Effector memory CD8-positive, alpha-beta T cell (primary cell): Measurements from ENCODE around the gene DTHD1.

Source experiments
- ATAC-seq: fragments of 150-1000 bp; cut with Tn5 transposase; replicated peaks from 2 replicates; pipeline ENCODE4 v1.10.0; 2021; ENCODE audit warnings: mild to moderate bottlenecking, moderate library complexity
- DNase-seq, 3 experiments: peaks; one replicate each; pipeline ENCODE4 v3.0.0; 2021
- H3K27ac Mint-ChIP-seq, 2 donors: one replicate each; pipeline ENCODE4 v1.8.0; 2022; ENCODE audit warnings: mild to moderate bottlenecking in 2 of 2, mixed read lengths in 2 of 2, moderate library complexity in 2 of 2
- H3K27me3 Mint-ChIP-seq, 2 donors: one replicate each; pipeline ENCODE4 v1.8.0; 2022; ENCODE audit warnings: mixed read lengths in 2 of 2
- H3K36me3 Mint-ChIP-seq: one replicate; pipeline ENCODE4 v1.8.0; 2022; ENCODE audit warnings: mild to moderate bottlenecking, moderate library complexity, mixed read lengths; ENCODE audit not compliant: insufficient read depth
- H3K4me1 Mint-ChIP-seq, 2 donors: one replicate each; pipeline ENCODE4 v1.8.0; 2022; ENCODE audit warnings: low read depth in 2 of 2, mixed read lengths in 2 of 2
- H3K4me3 Mint-ChIP-seq, 2 donors: one replicate each; pipeline ENCODE4 v1.8.0; 2022; ENCODE audit warnings: mild to moderate bottlenecking in 2 of 2, mixed read lengths in 2 of 2, moderate library complexity in 2 of 2
- H3K9me3 Mint-ChIP-seq, 2 donors: one replicate each; pipeline ENCODE4 v1.8.0; 2022; ENCODE audit warnings: mixed read lengths in 2 of 2

Gene DTHD1

GRCh38 chr4:36310793-36311192 lies 29.4 kb downstream of the DTHD1 start:
- Mint-ChIP-seq H3K4me1 (peaks cover 19 to 43% of the 10 kb centered on the region in 2 donors), H3K4me3 (peak overlapping the region; percentile 51 to 62), H3K9me3 (no peaks in the 10 kb centered on the region), H3K27me3 (no peaks in the 10 kb centered on the region), H3K36me3 (peaks cover 9% of the 10 kb centered on the region), H3K27ac (peak overlapping the region in 1 of 2 donors; percentile 21)
- DNase-seq = no peak
- peak; percentile 72 for ATAC-seq

- Mint-ChIP-seq H3K27me3 (no peaks in the 10 kb centered on the region), H3K4me3 (no peak overlapping the region), H3K9me3 (no peaks in the 10 kb centered on the region), H3K36me3 (peaks cover 9% of the 10 kb centered on the region), H3K4me1 (peaks cover 21 to 43% of the 10 kb centered on the region in 2 donors), H3K27ac (peak overlapping the region in 1 of 2 donors; percentile 3)
- no peak for DNase-seq
- ATAC-seq = no peak
Observed at GRCh38 chr4:36312511-36312910, 31.1 kb downstream of the DTHD1 start.

GRCh38 chr4:36313301-36313700 lies 31.9 kb downstream of the DTHD1 start:
- peaks cover 5% of the 10 kb centered on the region for H3K36me3 Mint-ChIP-seq
- H3K27ac Mint-ChIP-seq = peak overlapping the region in 1 of 2 donors; percentile 3
- H3K4me1 Mint-ChIP-seq = peaks cover 24 to 47% of the 10 kb centered on the region in 2 donors
- ATAC-seq = no peak
- no peak for DNase-seq
- H3K27me3 Mint-ChIP-seq = no peaks in the 10 kb centered on the region
- H3K9me3 Mint-ChIP-seq = no peaks in the 10 kb centered on the region
- H3K4me3 Mint-ChIP-seq = no peak overlapping the region

GRCh38 chr4:36313703-36314102 lies 32.3 kb downstream of the DTHD1 start:
- Mint-ChIP-seq H3K4me3 (no peak overlapping the region), H3K4me1 (peaks cover 24 to 47% of the 10 kb centered on the region in 2 donors), H3K36me3 (peaks cover 5% of the 10 kb centered on the region)

GRCh38 chr4:36316607-36317006 lies 35.2 kb downstream of the DTHD1 start:
- ATAC-seq (no peak), DNase-seq (no peak)
- H3K27me3 Mint-ChIP-seq = no peaks in the 10 kb centered on the region
- no peak overlapping the region for H3K4me3 Mint-ChIP-seq
- peaks cover 3% of the 10 kb centered on the region for H3K36me3 Mint-ChIP-seq
- no peaks in the 10 kb centered on the region for H3K9me3 Mint-ChIP-seq
- H3K4me1 Mint-ChIP-seq = peaks cover 15 to 47% of the 10 kb centered on the region in 2 donors
- H3K27ac Mint-ChIP-seq = no peak overlapping the region

More at GRCh38 chr4:36313703-36314102, 32.3 kb downstream of the DTHD1 start:
- Mint-ChIP-seq H3K27ac (peak overlapping the region in 1 of 2 donors; percentile 3), H3K9me3 (no peaks in the 10 kb centered on the region), H3K27me3 (no peaks in the 10 kb centered on the region)
- ATAC-seq (no peak), DNase-seq (no peak)

- H3K27ac Mint-ChIP-seq = peak overlapping the region in 1 of 2 donors; percentile 12
- DNase-seq (no peak), ATAC-seq (peak; percentile 31)
- no peaks in the 10 kb centered on the region for H3K36me3 Mint-ChIP-seq
- H3K4me1 Mint-ChIP-seq = peaks cover 19 to 49% of the 10 kb centered on the region in 2 donors
- no peaks in the 10 kb centered on the region for H3K27me3 Mint-ChIP-seq
- H3K4me3 Mint-ChIP-seq = peak overlapping the region in 1 of 2 donors; percentile 2
- no peaks in the 10 kb centered on the region for H3K9me3 Mint-ChIP-seq
Observed at GRCh38 chr4:36317721-36318120, 36.3 kb downstream of the DTHD1 start.

DNA sequence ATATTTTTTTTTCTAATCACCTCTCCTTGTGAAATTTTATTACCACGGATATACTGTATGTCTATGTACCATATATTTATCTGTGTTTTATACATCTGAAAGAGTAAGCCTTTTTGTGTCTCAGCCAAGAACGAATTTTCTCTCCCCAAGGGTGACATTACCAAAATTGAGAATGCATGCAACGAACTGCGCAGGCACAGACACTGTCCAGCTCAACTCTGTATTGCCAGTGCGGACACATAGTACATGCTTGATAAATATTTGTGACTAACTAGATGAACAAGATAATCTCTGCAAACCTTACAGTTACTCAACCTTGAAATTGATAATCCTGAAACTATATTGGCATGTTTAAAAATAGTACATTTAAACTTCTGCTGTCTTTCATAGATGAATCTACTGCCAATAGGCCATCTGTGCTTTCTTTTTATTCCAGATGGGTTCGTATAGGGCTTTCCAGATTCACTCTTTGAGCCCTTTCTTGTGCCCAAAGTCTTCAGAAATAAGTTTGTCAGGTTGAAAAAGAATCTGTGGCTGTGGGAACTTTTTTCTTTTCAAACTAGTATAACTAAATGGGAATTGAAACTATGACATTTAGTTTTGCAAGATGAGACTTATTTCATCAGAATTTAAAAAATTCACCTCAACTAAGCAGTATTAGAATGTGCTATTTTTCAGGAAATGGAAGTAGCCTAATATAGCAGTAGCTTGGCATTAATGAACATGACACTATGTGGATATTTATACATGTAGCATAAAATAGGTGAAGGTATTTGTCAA lies 38.9 kb downstream of the DTHD1 start:
- ATAC-seq = no peak

DNA sequence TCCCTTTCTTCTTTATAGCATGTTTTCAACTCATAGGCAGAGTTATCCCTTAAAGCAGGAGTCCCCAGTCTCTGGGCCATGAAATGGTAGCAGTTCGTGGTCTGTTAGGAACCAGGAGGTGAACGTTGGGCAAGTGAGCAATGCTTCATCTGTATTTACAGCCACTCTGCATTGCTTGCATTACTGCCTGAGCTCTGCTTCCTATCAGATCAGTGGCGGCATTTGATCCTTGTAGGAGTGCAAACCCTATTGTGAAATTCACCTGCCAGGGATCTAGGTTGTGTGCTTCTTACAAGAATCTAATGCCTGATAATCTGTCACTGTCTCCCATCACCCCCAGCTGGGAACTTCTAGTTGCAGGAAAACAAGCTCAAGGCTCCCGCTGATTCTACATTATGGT lies 39.8 kb downstream of the DTHD1 start:
- H3K27me3 Mint-ChIP-seq = no peaks in the 10 kb centered on the region

More for the DNA sequence above, 38.9 kb downstream of the DTHD1 start:
- Mint-ChIP-seq H3K27me3 (no peaks in the 10 kb centered on the region), H3K36me3 (peaks cover 3% of the 10 kb centered on the region), H3K9me3 (no peaks in the 10 kb centered on the region), H3K27ac (peak overlapping the region in 1 of 2 donors; percentile 94), H3K4me3 (no peak overlapping the region), H3K4me1 (peaks cover 26 to 59% of the 10 kb centered on the region in 2 donors)
- no peak for DNase-seq

DNA sequence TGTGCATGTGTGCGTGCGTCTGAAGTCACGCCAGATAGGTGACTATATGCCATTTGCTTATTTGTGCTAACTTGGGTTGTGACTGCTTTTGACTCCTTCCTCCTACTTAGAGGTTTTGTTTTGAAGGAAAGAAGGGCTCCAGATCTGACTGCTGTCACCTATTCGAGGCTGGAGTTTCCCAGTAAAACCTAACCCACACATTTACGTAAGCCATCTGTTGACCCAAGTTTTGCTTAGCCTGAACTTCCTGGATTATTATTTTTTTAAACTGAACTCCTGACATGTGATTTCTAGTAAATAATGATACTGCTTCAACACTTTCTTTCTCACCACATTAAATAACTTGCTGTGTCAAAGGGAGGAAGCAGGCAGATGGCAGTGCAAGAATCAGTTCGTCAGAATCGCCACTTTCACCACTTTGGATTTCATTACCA lies 41.5 kb downstream of the DTHD1 start:
- Mint-ChIP-seq H3K27ac (peak overlapping the region; percentile 25 to 94), H3K27me3 (no peaks in the 10 kb centered on the region), H3K4me3 (peak overlapping the region; percentile 35 to 68), H3K36me3 (peaks cover 3% of the 10 kb centered on the region), H3K9me3 (no peaks in the 10 kb centered on the region), H3K4me1 (peaks cover 28 to 56% of the 10 kb centered on the region in 2 donors)
- DNase-seq (peak; percentile 28 to 30 (median 28)), ATAC-seq (peak; percentile 87)

More for the DNA sequence above, 39.8 kb downstream of the DTHD1 start:
- Mint-ChIP-seq H3K36me3 (peaks cover 3% of the 10 kb centered on the region), H3K9me3 (no peaks in the 10 kb centered on the region), H3K27ac (peak overlapping the region in 1 of 2 donors; percentile 94), H3K4me3 (no peak overlapping the region), H3K4me1 (peaks cover 34 to 65% of the 10 kb centered on the region in 2 donors)
- ATAC-seq (no peak), DNase-seq (no peak)

DNA sequence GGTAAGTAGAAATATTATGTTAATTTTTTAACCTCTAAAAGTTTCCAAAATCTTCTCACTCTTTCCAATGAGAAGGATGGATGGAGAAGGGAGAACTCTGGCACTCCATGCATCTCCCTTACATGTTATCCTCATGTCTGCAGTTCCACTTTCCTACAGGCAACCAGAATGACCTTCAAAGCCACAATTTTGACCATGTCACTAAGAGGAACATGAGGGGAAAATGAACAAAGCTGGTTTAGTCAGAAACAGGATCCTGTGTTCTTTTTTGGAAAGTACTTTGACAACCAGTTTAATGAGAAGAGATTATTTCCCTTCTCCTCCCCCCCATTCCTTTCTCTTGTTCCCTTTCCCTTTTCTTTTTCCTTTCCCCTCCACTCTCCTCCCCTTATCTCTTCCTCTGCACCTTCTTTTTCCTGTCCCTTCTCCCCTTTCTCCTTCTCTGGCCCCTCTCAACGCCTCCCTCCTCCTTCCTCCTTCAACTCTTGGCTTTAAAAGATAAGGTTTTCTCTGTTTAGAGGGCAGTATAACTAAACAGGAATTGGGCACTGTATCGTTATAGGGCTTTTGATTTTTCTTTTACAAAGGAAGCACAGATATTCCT lies 42.5 kb downstream of the DTHD1 start:
- Mint-ChIP-seq H3K4me1 (peaks cover 28 to 56% of the 10 kb centered on the region in 2 donors), H3K36me3 (peaks cover 3% of the 10 kb centered on the region), H3K27me3 (no peaks in the 10 kb centered on the region), H3K27ac (peak overlapping the region in 1 of 2 donors; percentile 94), H3K9me3 (no peaks in the 10 kb centered on the region), H3K4me3 (peak overlapping the region in 1 of 2 donors; percentile 68)
- ATAC-seq (no peak), DNase-seq (no peak)

GRCh38 chr4:36324808-36325207 lies 43.4 kb downstream of the DTHD1 start:
- H3K4me1 Mint-ChIP-seq = peaks cover 27 to 55% of the 10 kb centered on the region in 2 donors
- ATAC-seq = no peak
- peaks cover 3% of the 10 kb centered on the region for H3K36me3 Mint-ChIP-seq
- peak overlapping the region in 1 of 2 donors; percentile 4 for H3K4me3 Mint-ChIP-seq
- H3K27ac Mint-ChIP-seq = peak overlapping the region in 1 of 2 donors; percentile 94
- H3K27me3 Mint-ChIP-seq = no peaks in the 10 kb centered on the region
- no peaks in the 10 kb centered on the region for H3K9me3 Mint-ChIP-seq
- DNase-seq = no peak

DNA sequence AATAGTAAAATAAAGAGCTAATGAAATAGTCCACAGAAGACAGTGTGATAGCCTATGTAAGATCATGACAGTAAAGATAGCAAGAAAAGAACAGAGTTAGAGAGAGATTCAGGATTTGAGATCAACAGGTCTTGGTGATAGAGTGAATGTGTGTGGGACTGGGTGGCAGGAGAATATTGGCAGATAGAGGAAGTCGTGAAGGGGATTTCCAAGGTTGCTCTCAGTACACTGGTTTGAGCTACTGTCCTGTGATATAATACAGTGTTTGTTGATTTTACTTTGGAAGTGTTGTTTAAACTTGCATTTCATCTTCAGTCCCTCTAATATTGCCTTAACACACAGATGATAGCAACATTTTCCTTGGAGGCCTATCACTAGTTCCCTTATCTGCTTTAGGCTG lies 44.1 kb downstream of the DTHD1 start:
- ATAC-seq (peak; percentile 67), DNase-seq (no peak)
- H3K27ac Mint-ChIP-seq = peak overlapping the region; percentile 0 to 94
- H3K36me3 Mint-ChIP-seq = peaks cover 3% of the 10 kb centered on the region
- H3K27me3 Mint-ChIP-seq = no peaks in the 10 kb centered on the region
- H3K4me1 Mint-ChIP-seq = peaks cover 27 to 48% of the 10 kb centered on the region in 2 donors
- H3K4me3 Mint-ChIP-seq = peak overlapping the region in 1 of 2 donors; percentile 1
- H3K9me3 Mint-ChIP-seq = no peaks in the 10 kb centered on the region

GRCh38 chr4:36325926-36326325 lies 44.5 kb downstream of the DTHD1 start:
- Mint-ChIP-seq H3K4me1 (peaks cover 26 to 46% of the 10 kb centered on the region in 2 donors), H3K27me3 (no peaks in the 10 kb centered on the region), H3K27ac (peak overlapping the region; percentile 0 to 94), H3K9me3 (no peaks in the 10 kb centered on the region), H3K36me3 (peaks cover 3% of the 10 kb centered on the region), H3K4me3 (peak overlapping the region in 1 of 2 donors; percentile 1)
- no peak for DNase-seq
- ATAC-seq = no peak
